Pulmonary artery endothelial cell (primary cell): ENCODE data around the gene AOPEP. TPM values are rescaled to one million over a fixed set of nuclear protein-coding genes. Genes with fewer than 3 reads are reported as not detected.
"Not testable (repeated sequence)": the region's sequence is repeated elsewhere in the genome, so short reads cannot be mapped to it uniquely, and the experiment has no call there.

Experiments
- DNase-seq: peaks from one replicate; pipeline ENCODE4 v3.0.0-alpha.2; 2011; ENCODE audit warnings: low read depth, low spot score
- total RNA-seq: library from RNA; depleted of rRNA; stranded (reverse); fragments of >200 nt; gene quantifications from 2 replicates; pipeline ENCODE4 v1.2.3, GENCODE V29; 2014

AOPEP gene
- total RNA-seq, 1 donor from 2014 or later = 19.2 TPM

GRCh38 chr9:94950579-94951323, 224.3 kb downstream of the AOPEP start:
- peak; percentile 43 for DNase-seq

DNA sequence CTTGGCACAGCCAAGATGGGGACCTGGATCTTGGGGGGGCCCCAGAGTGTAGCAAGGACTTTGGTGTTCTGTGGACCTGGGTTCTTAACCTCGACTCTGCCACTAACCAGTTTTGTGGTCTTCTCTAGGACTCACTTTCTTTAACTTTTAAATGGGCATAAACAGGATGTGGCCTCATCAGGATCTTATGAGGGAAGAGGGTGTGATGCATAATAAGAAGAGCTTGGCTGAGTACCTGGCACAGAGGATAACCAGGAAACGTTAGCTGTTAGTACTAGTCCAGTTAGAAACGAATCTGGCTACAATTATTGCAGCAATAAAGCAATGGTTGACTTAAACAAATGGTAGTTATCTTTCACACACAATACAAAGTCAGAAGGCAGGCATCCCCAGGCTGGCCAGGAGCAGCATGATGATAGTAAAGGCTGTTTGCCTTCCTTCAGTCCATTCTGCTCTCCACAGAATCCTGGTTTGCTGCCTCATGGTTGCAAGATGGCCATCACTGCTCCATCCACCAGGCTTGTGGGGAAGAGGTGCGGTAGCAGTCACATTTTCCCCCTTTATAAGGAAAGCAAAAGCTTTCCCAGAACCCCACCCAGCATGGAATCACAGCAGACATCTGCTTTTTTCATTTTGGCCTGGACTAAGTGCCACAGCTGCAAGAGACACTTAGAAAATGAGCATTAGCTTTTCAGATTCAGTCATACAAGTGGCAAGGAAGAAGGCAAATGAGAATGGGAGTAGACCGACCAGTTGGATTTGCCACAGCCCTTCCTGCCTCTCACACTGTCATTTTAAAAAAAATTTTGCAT, 225.0 kb downstream of the AOPEP start:
- no peak for DNase-seq

DNA sequence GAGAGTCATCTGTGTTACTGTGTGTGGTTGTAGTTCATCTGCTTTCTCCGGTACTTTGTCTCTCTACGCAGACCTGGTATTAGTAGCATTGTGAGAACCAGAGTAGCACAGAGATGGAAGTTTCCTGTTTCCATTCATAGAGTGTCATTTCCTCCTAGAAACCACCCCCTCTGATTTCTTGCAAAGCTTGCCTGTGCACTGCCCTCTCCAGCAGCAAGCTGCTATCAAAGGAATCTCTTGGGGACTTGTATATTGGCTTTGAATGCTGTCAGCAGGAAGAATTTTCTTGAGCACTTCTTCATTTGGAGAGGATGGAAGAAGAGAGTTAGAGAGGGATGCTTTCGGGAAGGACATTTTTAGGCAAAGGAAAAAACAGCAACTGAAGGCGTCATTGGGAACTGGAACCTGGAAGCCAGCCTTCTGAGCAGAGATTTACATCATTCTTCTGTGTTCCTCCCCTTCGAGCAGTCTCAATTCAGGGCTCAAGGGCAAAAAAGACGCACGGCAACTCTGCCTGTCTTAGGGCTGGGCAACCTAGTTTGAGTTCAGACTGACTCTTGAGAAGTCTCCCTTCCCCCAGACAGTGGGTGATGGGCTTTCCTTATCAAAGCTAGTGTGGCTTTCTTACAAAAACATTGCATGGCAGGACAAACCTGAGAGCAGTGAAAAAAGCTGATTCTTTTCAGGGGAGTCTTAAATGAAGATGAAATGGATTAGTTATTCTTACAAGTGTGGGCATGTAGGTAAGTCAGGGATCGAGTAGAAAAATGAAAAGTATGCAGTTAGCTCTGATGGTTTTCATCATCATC, 226.3 kb downstream of the AOPEP start:
- peak; percentile 60 for DNase-seq

- no peak for DNase-seq
Observed at GRCh38 chr9:94956731-94957130, 230.2 kb downstream of the AOPEP start.

GRCh38 chr9:94960964-94961363, 234.5 kb downstream of the AOPEP start:
- DNase-seq = no peak

DNA sequence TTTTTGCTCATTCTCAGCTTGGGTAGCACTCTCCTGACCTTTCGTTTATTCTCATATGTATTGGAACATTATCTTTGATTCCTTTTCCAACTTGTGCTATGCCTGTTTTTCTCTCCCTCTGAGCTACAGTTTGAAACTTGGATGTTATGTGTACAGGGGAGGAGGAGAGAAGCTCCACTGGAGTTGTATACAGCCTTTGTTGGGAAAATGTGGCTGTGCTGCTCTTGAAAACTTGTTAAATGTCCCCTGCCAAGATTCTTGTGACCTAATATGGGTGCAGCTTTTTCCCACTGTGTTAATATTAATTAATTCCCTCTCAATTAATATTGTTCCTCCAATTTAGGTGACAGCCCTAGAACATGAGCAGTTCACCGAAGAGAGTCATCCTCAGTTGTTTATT, 235.4 kb downstream of the AOPEP start:
- no peak for DNase-seq

DNA sequence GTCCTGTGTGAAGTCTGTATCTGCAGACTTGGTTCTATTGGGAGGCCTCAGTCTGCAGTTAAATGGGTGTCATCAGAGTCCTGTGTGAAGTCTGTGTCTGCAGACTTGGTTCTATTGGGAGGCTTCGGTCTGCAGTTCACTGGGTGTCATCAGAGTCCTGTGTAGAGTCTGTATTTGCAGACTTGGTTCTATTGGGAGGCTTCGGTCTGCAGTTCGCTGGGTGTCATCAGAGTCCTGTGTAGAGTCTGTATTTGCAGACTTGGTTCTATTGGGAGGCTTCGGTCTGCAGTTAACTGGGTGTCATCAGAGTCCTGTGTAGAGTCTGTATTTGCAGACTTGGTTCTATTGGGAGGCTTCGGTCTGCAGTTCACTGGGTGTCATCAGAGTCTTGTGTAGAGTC, 239.1 kb downstream of the AOPEP start:
- not testable (repeated sequence) for DNase-seq

- DNase-seq = not testable (repeated sequence)
Observed at GRCh38 chr9:94966046-94966445, 239.5 kb downstream of the AOPEP start.

DNA sequence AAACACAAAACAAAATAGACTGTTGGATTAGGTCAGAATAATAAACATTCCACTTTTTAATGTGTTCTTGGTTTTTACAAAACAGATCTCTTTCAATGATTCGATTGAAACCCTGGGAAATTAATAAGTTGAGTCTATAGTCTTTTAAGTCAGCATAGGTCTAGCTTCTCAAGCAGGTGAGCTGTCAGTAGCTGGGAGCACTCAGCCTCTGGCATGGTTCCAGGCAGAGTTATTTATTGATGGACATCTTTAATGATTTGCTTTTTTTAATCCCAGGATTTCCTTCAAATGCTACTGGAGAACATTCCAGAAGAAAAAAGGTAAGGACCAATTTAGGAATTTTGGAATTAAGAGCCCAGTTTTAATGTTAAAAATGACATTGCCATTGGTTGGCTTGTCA, 241.0 kb downstream of the AOPEP start:
- no peak for DNase-seq

GRCh38 chr9:94971378-94972131, 245.1 kb downstream of the AOPEP start:
- DNase-seq = no peak

DNA sequence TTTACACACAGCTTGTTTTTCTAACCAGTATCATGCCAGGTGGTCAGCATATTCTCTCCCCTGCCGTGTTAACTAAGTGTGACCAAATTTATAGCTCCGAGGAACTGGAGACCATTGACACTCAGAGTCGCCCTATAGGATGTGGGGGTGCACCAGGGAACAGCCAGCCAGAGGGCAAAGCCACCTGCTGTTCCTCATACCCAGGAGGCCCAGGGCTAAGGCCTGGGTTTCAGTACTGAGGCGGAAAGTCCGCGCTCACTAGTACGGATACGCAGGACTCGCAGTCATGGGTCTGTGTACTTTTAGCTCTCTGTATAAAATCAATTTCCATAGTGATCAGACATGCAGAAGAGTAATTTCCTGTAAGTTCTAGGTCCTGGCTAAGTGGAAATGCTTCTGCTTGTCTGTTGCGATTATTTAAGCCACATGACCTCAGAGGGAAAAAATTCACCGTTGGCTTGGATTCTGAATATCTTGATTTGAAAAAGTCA, 247.0 kb downstream of the AOPEP start:
- DNase-seq = peak; percentile 59

- DNase-seq = no peak
Observed at GRCh38 chr9:94974154-94974879, 247.8 kb downstream of the AOPEP start.

- no peak for DNase-seq
Observed at GRCh38 chr9:94975480-94975879, 249.0 kb downstream of the AOPEP start.

GRCh38 chr9:94976077-94976476, 249.6 kb downstream of the AOPEP start:
- no peak for DNase-seq

- no peak for DNase-seq
Observed at GRCh38 chr9:94977416-94977815, 250.9 kb downstream of the AOPEP start.

DNA sequence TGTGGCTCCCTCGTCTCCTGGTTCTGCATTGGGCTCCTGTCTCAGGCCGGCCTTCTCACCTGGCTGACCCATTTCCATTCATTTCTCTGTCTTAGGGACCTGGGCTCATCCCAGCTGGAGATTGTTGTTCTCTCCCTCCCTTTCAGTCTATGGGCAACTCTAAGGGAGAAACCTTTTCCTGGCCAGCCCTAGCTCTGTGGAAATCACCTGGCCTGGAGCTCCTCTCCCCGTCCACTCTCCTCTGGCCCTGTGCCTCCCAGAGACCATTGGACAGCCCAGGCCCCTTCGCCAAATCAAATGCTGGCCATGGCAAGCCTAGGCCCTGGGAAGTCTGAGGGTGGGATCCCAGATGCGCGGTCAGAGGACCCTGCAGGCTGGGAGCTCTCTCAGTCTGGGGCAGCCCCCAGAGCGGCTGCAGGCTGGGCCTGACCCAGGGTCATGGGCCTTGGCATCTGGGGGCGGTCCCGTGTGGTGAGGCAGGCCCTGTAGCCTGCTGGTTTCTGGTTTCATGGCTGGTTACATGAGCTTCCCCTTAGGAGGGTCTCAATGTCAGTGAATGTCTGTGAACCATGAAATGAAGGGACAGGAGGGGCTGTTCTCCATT, 253.5 kb downstream of the AOPEP start:
- no peak for DNase-seq

GRCh38 chr9:94980947-94981722, 254.6 kb downstream of the AOPEP start:
- DNase-seq = no peak

- DNase-seq = no peak
Observed at GRCh38 chr9:94981723-94982090, 255.2 kb downstream of the AOPEP start.

- no peak for DNase-seq
Observed at GRCh38 chr9:94982211-94982610, 255.7 kb downstream of the AOPEP start.
